Neural cell (in vitro differentiated cells): ENCODE data around the gene CPHXL2. TPM values are rescaled to one million over a fixed set of nuclear protein-coding genes. Genes with fewer than 3 reads are reported as not detected.

Source experiments
- H2AFZ ChIP-seq: fragments of 200-600, 300-800 bp; sonication (generic), shearing (Covaris generic); 2 replicates; pipeline ENCODE4 v1.6.0; 2014; ENCODE audit warnings: low read depth, mild to moderate bottlenecking, antibody characterized with exemption, low read length, moderate library complexity
- H3F3A ChIP-seq: fragments of 200-600 bp; shearing (Covaris generic); 2 replicates; pipeline ENCODE4 v1.6.1; 2016; ENCODE audit warnings: mild to moderate bottlenecking, moderate library complexity, mixed read lengths, antibody characterized with exemption, low read length; ENCODE audit not compliant: insufficient read depth, poor library complexity, severe bottlenecking
- H3K27ac ChIP-seq: fragments of 200-600, 300-800 bp; sonication (generic), shearing (Covaris generic); 2 replicates; pipeline ENCODE4 v1.5.1; 2014; ENCODE audit warnings: mild to moderate bottlenecking, low read length, moderate library complexity
- H3K27me3 ChIP-seq: fragments of 300-800, 200-600 bp; sonication (generic), shearing (Covaris generic); 2 replicates; pipeline ENCODE4 v1.6.0; 2014; ENCODE audit warnings: mild to moderate bottlenecking, low read depth, low read length, moderate library complexity; ENCODE audit not compliant: insufficient read depth
- H3K36me3 ChIP-seq: fragments of 300-800, 200-600 bp; sonication (generic), shearing (Covaris generic); 2 replicates; pipeline ENCODE4 v1.5.1; 2014; ENCODE audit warnings: mild to moderate bottlenecking, antibody characterized with exemption, low read length, moderate library complexity; ENCODE audit not compliant: insufficient read depth
- H3K4me2 ChIP-seq: fragments of 300-800, 200-600 bp; sonication (generic), shearing (Covaris generic); 2 replicates; pipeline ENCODE4 v1.6.0; 2014; ENCODE audit warnings: mild to moderate bottlenecking, low read length
- H3K4me3 ChIP-seq: fragments of 300-800, 200-600 bp; sonication (generic), shearing (Covaris generic); 2 replicates; pipeline ENCODE4 v1.5.1; 2014; ENCODE audit warnings: mild to moderate bottlenecking, low read length, moderate library complexity
- H3K79me2 ChIP-seq: fragments of 200-600 bp; shearing (Covaris generic); replicated peaks from 2 replicates; pipeline ENCODE4 v1.6.0; 2014; ENCODE audit warnings: mild to moderate bottlenecking, low read length, moderate library complexity; ENCODE audit not compliant: insufficient read depth
- H3K9ac ChIP-seq: fragments of 300-800, 200-600 bp; sonication (generic), shearing (Covaris generic); 2 replicates; pipeline ENCODE4 v1.6.1; 2016; ENCODE audit warnings: mild to moderate bottlenecking, low read length, mixed read lengths
- H3K9me2 ChIP-seq: fragments of 200-600 bp; shearing (Covaris generic); 2 replicates; pipeline ENCODE4 v1.6.1; 2016; ENCODE audit warnings: mild to moderate bottlenecking, low read length, mixed read lengths; ENCODE audit not compliant: insufficient read depth
- H3K9me3 ChIP-seq: fragments of 200-600, 300-800 bp; sonication (generic), shearing (Covaris generic); 2 replicates; pipeline ENCODE4 v1.6.1; 2016; ENCODE audit warnings: mild to moderate bottlenecking, mixed run types, low read length, moderate library complexity, mixed read lengths
- H4K20me1 ChIP-seq: fragments of 200-600 bp; shearing (Covaris generic); 2 replicates; pipeline ENCODE4 v1.6.1; 2016; ENCODE audit warnings: mild to moderate bottlenecking, mixed run types; ENCODE audit not compliant: insufficient read depth
- CTCF ChIP-seq: fragments of 450-650 bp; IDR thresholded peaks from 2 replicates; pipeline ENCODE4 v1.5.1; 2014; ENCODE audit warnings: antibody characterized with exemption, mild to moderate bottlenecking, moderate library complexity; ENCODE audit not compliant: poor library complexity, severe bottlenecking
- EP300 ChIP-seq: fragments of 450-650 bp; conservative IDR thresholded peaks from 2 replicates; pipeline ENCODE4 v1.6.1; 2014; ENCODE audit warnings: antibody characterized with exemption, mild to moderate bottlenecking, moderate library complexity; ENCODE audit not compliant: poor library complexity, severe bottlenecking
- EZH2 ChIP-seq: fragments of 200-600, 300-800 bp; shearing (Covaris generic), sonication (generic); IDR thresholded peaks from 2 replicates; pipeline ENCODE4 v1.6.1; 2014; ENCODE audit warnings: antibody characterized with exemption, low read length, borderline replicate concordance, mild to moderate bottlenecking; ENCODE audit not compliant: insufficient read depth, poor library complexity, severe bottlenecking
- MXI1 ChIP-seq: fragments of 450-650 bp; conservative IDR thresholded peaks from 2 replicates; pipeline ENCODE4 v1.6.1; 2014; ENCODE audit warnings: antibody characterized with exemption, mild to moderate bottlenecking; ENCODE audit not compliant: poor library complexity, severe bottlenecking
- POLR2AphosphoS5 ChIP-seq: IDR thresholded peaks from 2 replicates; pipeline ENCODE4 v1.6.1; 2012
- RAD21 ChIP-seq: fragments of 450-650 bp; conservative IDR thresholded peaks from 2 replicates; pipeline ENCODE4 v1.6.1; 2014; ENCODE audit warnings: antibody characterized with exemption, mild to moderate bottlenecking, moderate library complexity
- REST ChIP-seq: IDR thresholded peaks from 2 replicates; pipeline ENCODE4 v1.6.1; 2012; ENCODE audit warnings: borderline replicate concordance
- SMC3 ChIP-seq: fragments of 450-650 bp; conservative IDR thresholded peaks from 2 replicates; pipeline ENCODE4 v1.6.1; 2014; ENCODE audit warnings: antibody characterized with exemption, mild to moderate bottlenecking, moderate library complexity; ENCODE audit not compliant: poor library complexity
- TAF1 ChIP-seq: IDR thresholded peaks from 2 replicates; pipeline ENCODE4 v1.6.1; 2012; ENCODE audit warnings: low read depth
- polyA plus RNA-seq: library from polyadenylated mRNA; depleted of rRNA; stranded (reverse); fragments of >200 nt; gene quantifications from 2 replicates; pipeline ENCODE4 v1.2.3, GENCODE V29; 2014

The CPHXL2 gene
- polyA plus RNA-seq, 1 donor from 2014 or later = not detected

- no peak for TF ChIP-seq POLR2AphosphoS5
- TF ChIP-seq RAD21 = no peak
- no peak for TF ChIP-seq TAF1
- Histone ChIP-seq H3K9me2 (no peaks in the 10 kb centered on the region), H2AFZ (no peak overlapping the region), H3F3A (no peaks in the 10 kb centered on the region), H3K27me3 (no peaks in the 10 kb centered on the region), H3K9me3 (no peaks in the 10 kb centered on the region), H3K79me2 (peaks cover 25% of the 10 kb centered on the region), H3K4me2 (no peak overlapping the region), H3K36me3 (no peaks in the 10 kb centered on the region), H4K20me1 (no peaks in the 10 kb centered on the region), H3K4me3 (no peak overlapping the region), H3K9ac (no peak overlapping the region), H3K27ac (no peak overlapping the region)
Observed at GRCh38 chr16:75640598-75640997, 36.2 kb downstream of the CPHXL2 start.

GRCh38 chr16:75635036-75635435 is 41.8 kb downstream of the CPHXL2 start:
- H2AFZ ChIP-seq = no peak overlapping the region
- H3K9me3 ChIP-seq = no peaks in the 10 kb centered on the region
- H3K79me2 ChIP-seq = no peaks in the 10 kb centered on the region
- H3F3A ChIP-seq = no peaks in the 10 kb centered on the region
- H4K20me1 ChIP-seq = no peaks in the 10 kb centered on the region
- H3K9ac ChIP-seq = no peak overlapping the region
- H3K36me3 ChIP-seq = no peaks in the 10 kb centered on the region
- H3K4me3 ChIP-seq = no peak overlapping the region
- no peaks in the 10 kb centered on the region for H3K27me3 ChIP-seq
- H3K4me2 ChIP-seq = no peak overlapping the region
- H3K27ac ChIP-seq = no peak overlapping the region
- TF ChIP-seq EZH2 (no peak), TAF1 (no peak), RAD21 (no peak), CTCF (no peak), REST (no peak), SMC3 (no peak), MXI1 (no peak), EP300 (no peak), POLR2AphosphoS5 (no peak)
- H3K9me2 ChIP-seq = no peaks in the 10 kb centered on the region

GRCh38 chr16:75632857-75633256 is 44.0 kb downstream of the CPHXL2 start:
- no peaks in the 10 kb centered on the region for H3K79me2 ChIP-seq
- no peak overlapping the region for H2AFZ ChIP-seq
- H3K27ac ChIP-seq = no peak overlapping the region
- no peak overlapping the region for H3K4me2 ChIP-seq
- TF ChIP-seq CTCF (no peak), EP300 (no peak), SMC3 (no peak), REST (no peak), POLR2AphosphoS5 (no peak), MXI1 (no peak), EZH2 (no peak)
- H3K36me3 ChIP-seq = peaks cover 7% of the 10 kb centered on the region
- H3K4me3 ChIP-seq = no peak overlapping the region
- H3K9me3 ChIP-seq = no peaks in the 10 kb centered on the region
- no peaks in the 10 kb centered on the region for H4K20me1 ChIP-seq
- H3F3A ChIP-seq = no peaks in the 10 kb centered on the region
- H3K9me2 ChIP-seq = no peaks in the 10 kb centered on the region
- H3K9ac ChIP-seq = no peak overlapping the region
- H3K27me3 ChIP-seq = no peaks in the 10 kb centered on the region
